ENCODE measurements around the gene DNMT1.

DNMT1 gene

GRCh38 chr19:10104130-10104513, 90.6 kb downstream of the DNMT1 start:
- peaks cover 7 to 19% of the 10 kb centered on the region in 2 donors for H3K4me1 ChIP-seq (ENCODE audit: control insufficient read depth in 2 of 2, insufficient read depth in 2 of 2, low read length in 2 of 2)
- H3K4me3 ChIP-seq (ENCODE audit: low read length in 2 of 2): no peak overlapping the region
- H3K36me3 ChIP-seq (ENCODE audit: control insufficient read depth in 2 of 2, insufficient read depth in 2 of 2, low read length in 2 of 2): peaks cover 10 to 14% of the 10 kb centered on the region in 2 donors
- H3K27ac ChIP-seq (ENCODE audit: low read depth in 2 of 2, low read length in 2 of 2): peak overlapping the region in 1 of 2 donors; percentile 80
- no peaks in the 10 kb centered on the region for H3K27me3 ChIP-seq (ENCODE audit: control insufficient read depth in 2 of 2, insufficient read depth in 2 of 2, low read length in 2 of 2)
- no peak overlapping the region for H3K9ac ChIP-seq (ENCODE audit: low read depth in 1 of 2, low read length in 2 of 2)
- no peaks in the 10 kb centered on the region for H3K9me3 ChIP-seq (ENCODE audit: control insufficient read depth in 2 of 2, low read length in 2 of 2)

- Histone ChIP-seq H3K4me3 (ENCODE audit: low read length in 2 of 2) (no peak overlapping the region), H3K27ac (ENCODE audit: low read depth in 2 of 2, low read length in 2 of 2) (peak overlapping the region; percentile 27 to 68), H3K27me3 (ENCODE audit: control insufficient read depth in 2 of 2, insufficient read depth in 2 of 2, low read length in 2 of 2) (no peaks in the 10 kb centered on the region), H3K36me3 (ENCODE audit: control insufficient read depth in 2 of 2, insufficient read depth in 2 of 2, low read length in 2 of 2) (peaks cover 3 to 4% of the 10 kb centered on the region in 2 donors), H3K4me1 (ENCODE audit: control insufficient read depth in 2 of 2, insufficient read depth in 2 of 2, low read length in 2 of 2) (peaks cover 7 to 19% of the 10 kb centered on the region in 2 donors), H3K9me3 (ENCODE audit: control insufficient read depth in 2 of 2, low read length in 2 of 2) (no peaks in the 10 kb centered on the region), H3K9ac (ENCODE audit: low read depth in 1 of 2, low read length in 2 of 2) (no peak overlapping the region)
These were observed 91.9 kb downstream of the DNMT1 start for GRCh38 chr19:10102787-10103236.

GRCh38 chr19:10100163-10100785, 94.5 kb downstream of the DNMT1 start:
- Histone ChIP-seq H3K36me3 (ENCODE audit: control insufficient read depth in 2 of 2, insufficient read depth in 2 of 2, low read length in 2 of 2) (no peaks in the 10 kb centered on the region), H3K27ac (ENCODE audit: low read depth in 2 of 2, low read length in 2 of 2) (no peak overlapping the region), H3K9ac (ENCODE audit: low read depth in 1 of 2, low read length in 2 of 2) (no peak overlapping the region), H3K4me3 (ENCODE audit: low read length in 2 of 2) (no peak overlapping the region), H3K27me3 (ENCODE audit: control insufficient read depth in 2 of 2, insufficient read depth in 2 of 2, low read length in 2 of 2) (no peaks in the 10 kb centered on the region), H3K4me1 (ENCODE audit: control insufficient read depth in 2 of 2, insufficient read depth in 2 of 2, low read length in 2 of 2) (peaks cover 5 to 12% of the 10 kb centered on the region in 2 donors), H3K9me3 (ENCODE audit: control insufficient read depth in 2 of 2, low read length in 2 of 2) (no peaks in the 10 kb centered on the region)

GRCh38 chr19:10096615-10096963, 98.2 kb downstream of the DNMT1 start:
- H3K4me3 ChIP-seq (ENCODE audit: low read length in 2 of 2): peak overlapping the region; percentile 66 to 74
- peak overlapping the region; percentile 63 to 70 for H3K9ac ChIP-seq (ENCODE audit: low read depth in 1 of 2, low read length in 2 of 2)
- H3K36me3 ChIP-seq (ENCODE audit: control insufficient read depth in 2 of 2, insufficient read depth in 2 of 2, low read length in 2 of 2): peaks cover 2 to 7% of the 10 kb centered on the region in 2 donors
- no peaks in the 10 kb centered on the region for H3K9me3 ChIP-seq (ENCODE audit: control insufficient read depth in 2 of 2, low read length in 2 of 2)
- H3K27ac ChIP-seq (ENCODE audit: low read depth in 2 of 2, low read length in 2 of 2): peak overlapping the region; percentile 47 to 61
- no peaks in the 10 kb centered on the region for H3K27me3 ChIP-seq (ENCODE audit: control insufficient read depth in 2 of 2, insufficient read depth in 2 of 2, low read length in 2 of 2)
- peaks cover 5% of the 10 kb centered on the region in 2 donors for H3K4me1 ChIP-seq (ENCODE audit: control insufficient read depth in 2 of 2, insufficient read depth in 2 of 2, low read length in 2 of 2)

- H3K9ac ChIP-seq (ENCODE audit: low read depth in 1 of 2, low read length in 2 of 2): peak overlapping the region; percentile 63 to 70
- no peaks in the 10 kb centered on the region for H3K9me3 ChIP-seq (ENCODE audit: control insufficient read depth in 2 of 2, low read length in 2 of 2)
- no peaks in the 10 kb centered on the region for H3K27me3 ChIP-seq (ENCODE audit: control insufficient read depth in 2 of 2, insufficient read depth in 2 of 2, low read length in 2 of 2)
- peaks cover 5 to 8% of the 10 kb centered on the region in 2 donors for H3K36me3 ChIP-seq (ENCODE audit: control insufficient read depth in 2 of 2, insufficient read depth in 2 of 2, low read length in 2 of 2)
- peak overlapping the region; percentile 47 to 61 for H3K27ac ChIP-seq (ENCODE audit: low read depth in 2 of 2, low read length in 2 of 2)
- peaks cover 5% of the 10 kb centered on the region in 2 donors for H3K4me1 ChIP-seq (ENCODE audit: control insufficient read depth in 2 of 2, insufficient read depth in 2 of 2, low read length in 2 of 2)
- H3K4me3 ChIP-seq (ENCODE audit: low read length in 2 of 2): peak overlapping the region; percentile 66 to 74
These were observed 98.7 kb downstream of the DNMT1 start for GRCh38 chr19:10095948-10096614.

GRCh38 chr19:10095622-10095947, 99.2 kb downstream of the DNMT1 start:
- Histone ChIP-seq H3K36me3 (ENCODE audit: control insufficient read depth in 2 of 2, insufficient read depth in 2 of 2, low read length in 2 of 2) (peaks cover 5 to 12% of the 10 kb centered on the region in 2 donors), H3K27ac (ENCODE audit: low read depth in 2 of 2, low read length in 2 of 2) (peak overlapping the region; percentile 29 to 30), H3K9ac (ENCODE audit: low read depth in 1 of 2, low read length in 2 of 2) (peak overlapping the region in 1 of 2 donors; percentile 8)

DNA sequence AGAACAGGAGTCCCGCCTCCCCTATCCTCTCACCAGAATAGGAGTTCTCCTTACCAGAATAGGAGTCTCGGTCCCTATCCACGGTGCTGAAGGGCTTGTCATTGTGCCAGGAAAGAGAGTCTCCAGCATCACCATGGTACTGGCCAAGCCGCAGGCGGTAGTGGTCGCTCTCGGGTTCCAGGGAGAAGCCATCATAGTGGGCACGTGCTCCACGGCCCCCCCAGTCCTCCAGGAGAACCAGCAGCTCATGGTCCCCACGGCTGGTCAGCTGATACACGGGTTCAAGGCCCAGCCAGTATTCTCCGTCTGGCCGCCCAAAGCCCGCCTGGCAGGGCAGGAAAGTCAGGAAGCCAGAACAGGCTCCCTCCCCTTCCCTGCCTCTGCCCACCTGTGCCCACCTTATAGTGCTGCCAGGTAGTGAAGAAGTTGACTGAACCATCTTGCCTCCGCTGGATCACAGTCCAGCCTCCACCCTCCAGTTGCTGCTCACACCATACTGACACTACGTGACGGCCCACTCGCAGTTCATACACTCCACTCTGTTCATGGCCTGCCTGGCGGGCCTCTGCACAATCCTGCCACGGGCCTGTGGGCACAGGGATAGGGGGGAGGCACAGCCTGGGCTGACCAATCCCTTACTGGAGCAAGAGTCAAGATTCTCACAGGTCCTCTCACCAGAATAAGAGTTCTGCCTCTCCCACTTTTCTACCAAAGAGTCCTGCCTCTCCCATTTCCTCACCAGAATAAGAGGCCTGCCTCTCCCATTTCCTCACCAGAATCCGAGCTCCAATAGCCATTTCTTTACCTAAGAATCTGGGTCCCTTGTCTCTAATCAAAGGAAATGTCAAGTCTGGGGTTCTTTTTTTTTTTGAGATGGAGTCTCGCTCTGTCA, 101.2 kb downstream of the DNMT1 start:
- Histone ChIP-seq H3K4me1 (ENCODE audit: control insufficient read depth in 2 of 2, insufficient read depth in 2 of 2, low read length in 2 of 2) (peaks cover 5% of the 10 kb centered on the region in 2 donors), H3K36me3 (ENCODE audit: control insufficient read depth in 2 of 2, insufficient read depth in 2 of 2, low read length in 2 of 2) (peaks cover 5 to 22% of the 10 kb centered on the region in 2 donors), H3K9ac (ENCODE audit: low read depth in 1 of 2, low read length in 2 of 2) (no peak overlapping the region), H3K4me3 (ENCODE audit: low read length in 2 of 2) (no peak overlapping the region), H3K27ac (ENCODE audit: low read depth in 2 of 2, low read length in 2 of 2) (no peak overlapping the region), H3K9me3 (ENCODE audit: control insufficient read depth in 2 of 2, low read length in 2 of 2) (no peaks in the 10 kb centered on the region), H3K27me3 (ENCODE audit: control insufficient read depth in 2 of 2, insufficient read depth in 2 of 2, low read length in 2 of 2) (no peaks in the 10 kb centered on the region)

More at GRCh38 chr19:10095622-10095947, 99.2 kb downstream of the DNMT1 start:
- H3K9me3 ChIP-seq (ENCODE audit: control insufficient read depth in 2 of 2, low read length in 2 of 2): no peaks in the 10 kb centered on the region
- no peaks in the 10 kb centered on the region for H3K27me3 ChIP-seq (ENCODE audit: control insufficient read depth in 2 of 2, insufficient read depth in 2 of 2, low read length in 2 of 2)
- peak overlapping the region in 1 of 2 donors; percentile 50 for H3K4me3 ChIP-seq (ENCODE audit: low read length in 2 of 2)
- H3K4me1 ChIP-seq (ENCODE audit: control insufficient read depth in 2 of 2, insufficient read depth in 2 of 2, low read length in 2 of 2): peaks cover 5% of the 10 kb centered on the region in 2 donors

DNA sequence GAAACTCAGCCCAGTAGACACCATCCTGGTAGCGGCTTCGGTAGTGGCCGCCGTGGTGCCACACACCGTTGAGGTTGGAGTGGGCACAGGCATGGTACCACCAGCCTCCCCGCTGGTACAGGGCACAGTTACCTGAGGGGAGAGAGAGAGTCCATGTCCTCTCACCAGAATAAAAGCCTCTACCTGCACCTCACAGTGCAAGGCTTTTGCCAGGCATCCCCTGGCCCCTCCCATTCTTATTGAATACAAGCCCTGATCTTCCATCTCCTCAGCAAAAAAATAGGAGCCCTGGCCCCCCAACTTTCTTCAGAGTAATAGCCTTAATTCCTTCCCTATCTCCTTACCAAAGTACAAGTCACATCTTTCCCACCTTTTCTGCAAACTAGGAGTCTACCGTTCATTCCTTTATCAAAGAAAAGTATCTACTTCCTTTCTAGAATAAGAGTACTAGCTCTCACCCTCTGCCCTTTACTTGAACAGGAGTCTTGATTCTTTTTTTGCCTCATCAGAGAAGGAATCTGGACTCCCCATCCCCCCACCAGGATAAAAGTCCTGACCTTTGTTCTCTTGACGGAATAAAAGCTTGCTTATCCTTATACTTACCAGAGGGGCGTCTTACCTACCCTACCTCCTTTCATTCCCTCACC, 102.0 kb downstream of the DNMT1 start:
- Histone ChIP-seq H3K27ac (ENCODE audit: low read depth in 2 of 2, low read length in 2 of 2) (no peak overlapping the region), H3K9me3 (ENCODE audit: control insufficient read depth in 2 of 2, low read length in 2 of 2) (no peaks in the 10 kb centered on the region), H3K9ac (ENCODE audit: low read depth in 1 of 2, low read length in 2 of 2) (no peak overlapping the region), H3K27me3 (ENCODE audit: control insufficient read depth in 2 of 2, insufficient read depth in 2 of 2, low read length in 2 of 2) (no peaks in the 10 kb centered on the region), H3K4me1 (ENCODE audit: control insufficient read depth in 2 of 2, insufficient read depth in 2 of 2, low read length in 2 of 2) (peaks cover 5% of the 10 kb centered on the region in 2 donors), H3K4me3 (ENCODE audit: low read length in 2 of 2) (no peak overlapping the region), H3K36me3 (ENCODE audit: control insufficient read depth in 2 of 2, insufficient read depth in 2 of 2, low read length in 2 of 2) (peaks cover 5 to 22% of the 10 kb centered on the region in 2 donors)

DNA sequence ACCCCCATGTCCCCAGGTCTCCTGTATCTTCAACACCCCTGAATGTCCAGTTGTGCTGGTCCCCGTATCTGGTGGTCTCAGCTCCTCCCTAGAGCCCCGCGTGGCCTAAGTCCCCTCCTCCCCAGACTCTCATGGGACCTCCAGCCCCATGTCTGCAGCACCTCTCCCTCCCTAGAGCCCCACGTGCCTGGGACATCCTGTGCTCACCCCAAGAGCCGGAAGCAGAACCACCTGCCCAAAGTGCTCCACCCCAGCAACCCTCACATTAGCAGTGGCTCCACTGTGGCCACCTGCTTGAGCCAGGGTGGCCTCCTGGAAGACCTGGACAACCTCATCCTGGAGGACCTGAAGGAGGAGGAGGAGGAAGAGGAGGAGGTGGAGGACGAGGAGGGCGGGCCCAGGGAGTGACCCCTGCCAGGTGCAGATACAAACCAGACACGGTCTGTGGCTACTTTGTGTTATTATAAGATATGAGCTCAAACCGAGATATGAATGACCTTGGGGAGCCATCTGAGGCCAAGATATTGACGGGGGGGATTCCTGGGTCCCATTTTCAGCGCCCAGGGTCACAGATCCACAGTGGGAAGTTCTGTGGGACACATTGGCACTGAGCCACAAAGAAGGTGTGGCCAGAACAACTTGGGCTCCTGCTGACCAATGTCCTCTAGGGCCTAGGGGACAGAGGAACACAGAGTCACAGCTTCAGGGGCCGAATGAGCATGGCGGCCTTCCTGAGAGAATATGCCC, 102.7 kb downstream of the DNMT1 start:
- Histone ChIP-seq H3K9me3 (ENCODE audit: control insufficient read depth in 2 of 2, low read length in 2 of 2) (no peaks in the 10 kb centered on the region), H3K4me3 (ENCODE audit: low read length in 2 of 2) (no peak overlapping the region), H3K36me3 (ENCODE audit: control insufficient read depth in 2 of 2, insufficient read depth in 2 of 2, low read length in 2 of 2) (peaks cover 5 to 22% of the 10 kb centered on the region in 2 donors), H3K27ac (ENCODE audit: low read depth in 2 of 2, low read length in 2 of 2) (no peak overlapping the region), H3K4me1 (ENCODE audit: control insufficient read depth in 2 of 2, insufficient read depth in 2 of 2, low read length in 2 of 2) (peaks cover 5% of the 10 kb centered on the region in 2 donors), H3K9ac (ENCODE audit: low read depth in 1 of 2, low read length in 2 of 2) (no peak overlapping the region), H3K27me3 (ENCODE audit: control insufficient read depth in 2 of 2, insufficient read depth in 2 of 2, low read length in 2 of 2) (no peaks in the 10 kb centered on the region)
